ENCODE measurements around the gene RNF125. TPM values are rescaled to one million over a fixed set of nuclear protein-coding genes. Genes with fewer than 3 reads are reported as not detected.

The RNF125 gene
- total RNA-seq, 1 donor from 2014 or later, result 8.1 TPM

DNA sequence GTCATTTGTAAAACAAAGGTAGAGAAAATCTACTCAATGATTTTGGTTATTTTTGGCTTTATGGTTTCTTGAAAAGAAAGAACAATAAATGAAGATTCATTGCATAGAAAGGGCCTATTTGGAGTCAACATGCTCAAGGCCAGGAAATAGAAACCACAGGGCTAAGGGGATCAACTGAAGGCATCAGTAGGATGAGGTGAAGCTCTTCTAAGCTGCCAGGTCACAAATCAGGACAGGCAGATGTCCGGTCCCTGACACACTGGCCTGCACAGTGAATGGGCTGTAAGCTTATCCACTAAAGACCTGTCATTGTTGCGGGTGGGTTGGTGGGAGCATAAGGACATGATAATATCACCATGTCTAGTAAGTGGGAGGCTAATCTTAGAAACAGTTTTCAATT, 41.4 kb downstream of the RNF125 start:
- Histone ChIP-seq H3K36me3 (no peaks in the 10 kb centered on the region), H3K4me3 (no peak overlapping the region), H3K27ac (no peak overlapping the region), H3K27me3 (ENCODE audit: low read depth) (no peaks in the 10 kb centered on the region), H3K9me3 (no peaks in the 10 kb centered on the region), H3K4me1 (no peaks in the 10 kb centered on the region)
- ATAC-seq (no peak), DNase-seq (no peak)
- TF ChIP-seq, protein P1, sequence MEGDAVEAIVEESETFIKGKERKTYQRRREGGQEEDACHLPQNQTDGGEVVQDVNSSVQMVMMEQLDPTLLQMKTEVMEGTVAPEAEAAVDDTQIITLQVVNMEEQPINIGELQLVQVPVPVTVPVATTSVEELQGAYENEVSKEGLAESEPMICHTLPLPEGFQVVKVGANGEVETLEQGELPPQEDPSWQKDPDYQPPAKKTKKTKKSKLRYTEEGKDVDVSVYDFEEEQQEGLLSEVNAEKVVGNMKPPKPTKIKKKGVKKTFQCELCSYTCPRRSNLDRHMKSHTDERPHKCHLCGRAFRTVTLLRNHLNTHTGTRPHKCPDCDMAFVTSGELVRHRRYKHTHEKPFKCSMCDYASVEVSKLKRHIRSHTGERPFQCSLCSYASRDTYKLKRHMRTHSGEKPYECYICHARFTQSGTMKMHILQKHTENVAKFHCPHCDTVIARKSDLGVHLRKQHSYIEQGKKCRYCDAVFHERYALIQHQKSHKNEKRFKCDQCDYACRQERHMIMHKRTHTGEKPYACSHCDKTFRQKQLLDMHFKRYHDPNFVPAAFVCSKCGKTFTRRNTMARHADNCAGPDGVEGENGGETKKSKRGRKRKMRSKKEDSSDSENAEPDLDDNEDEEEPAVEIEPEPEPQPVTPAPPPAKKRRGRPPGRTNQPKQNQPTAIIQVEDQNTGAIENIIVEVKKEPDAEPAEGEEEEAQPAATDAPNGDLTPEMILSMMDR (IDR thresholded peaks at IDR 0.05), result no peak
- intact Hi-C loops (cut with DNase I), result no loop called here

DNA sequence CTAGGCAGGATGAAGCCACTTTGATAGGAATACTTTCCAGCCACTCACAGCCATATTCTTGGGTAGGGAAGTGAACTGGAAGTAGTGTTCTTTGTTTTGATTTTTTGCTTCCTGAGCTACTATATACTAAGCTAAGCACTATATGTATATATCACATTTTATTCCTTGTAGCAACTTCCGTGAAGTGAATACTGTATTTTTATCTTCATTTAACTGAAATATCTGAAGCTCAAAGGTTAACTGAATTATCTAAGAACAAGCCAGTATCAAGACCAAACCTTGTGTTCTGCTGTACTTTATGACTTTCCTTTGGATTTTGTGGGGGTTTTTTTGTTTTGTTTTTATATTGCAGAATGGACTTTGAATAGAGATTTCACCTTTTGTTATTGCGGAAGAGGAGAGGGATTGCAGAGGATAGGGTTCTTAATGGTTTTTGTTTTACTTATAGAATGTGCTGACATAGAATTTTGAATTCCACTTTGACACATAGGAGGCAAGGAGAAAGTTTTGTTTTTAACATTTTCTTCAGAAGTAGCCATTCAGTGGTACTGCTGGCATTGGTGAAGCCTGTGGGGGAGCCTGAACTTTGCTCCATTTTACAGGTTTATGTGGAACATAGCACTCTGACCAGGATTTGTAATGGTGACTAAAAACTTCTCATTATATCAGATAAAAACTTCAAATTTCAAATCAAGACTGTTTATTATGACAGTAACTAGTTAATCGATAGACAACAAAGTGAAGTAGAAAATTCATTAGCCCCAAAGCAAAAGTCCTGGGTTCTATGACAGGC, 48.9 kb downstream of the RNF125 start:
- no peaks in the 10 kb centered on the region for H3K9me3 ChIP-seq
- no peaks in the 10 kb centered on the region for H3K27me3 ChIP-seq (ENCODE audit: low read depth)
- TF ChIP-seq, protein P1 (IDR thresholded peaks at IDR 0.05), result no peak
- H3K36me3 ChIP-seq, result no peaks in the 10 kb centered on the region
- H3K27ac ChIP-seq, result no peak overlapping the region
- no peak overlapping the region for H3K4me3 ChIP-seq
- H3K4me1 ChIP-seq, result no peaks in the 10 kb centered on the region
- DNase-seq, result no peak
- ATAC-seq, result no peak
- intact Hi-C loops (cut with DNase I), result no loop called here

DNA sequence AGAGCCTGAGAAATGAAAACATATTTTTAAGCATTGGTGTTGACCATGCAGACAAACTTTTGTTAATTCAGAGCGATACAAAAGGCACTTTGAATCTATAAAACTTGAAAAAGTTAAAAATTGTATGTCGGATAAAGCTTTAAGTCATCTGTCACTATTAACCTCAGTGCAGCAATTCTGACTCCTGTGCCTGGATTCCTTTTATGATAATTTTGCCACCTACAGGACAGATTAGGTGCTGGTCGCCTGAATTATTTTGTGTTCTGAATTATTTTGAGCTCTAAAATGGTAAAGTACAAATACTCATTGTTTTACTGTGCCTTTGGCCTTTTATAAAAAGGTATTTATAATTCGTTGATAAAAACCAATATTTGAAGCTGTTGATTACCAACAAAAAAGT, 53.7 kb downstream of the RNF125 start:
- H3K9me3 ChIP-seq, result no peaks in the 10 kb centered on the region
- H3K4me3 ChIP-seq, result no peak overlapping the region
- TF ChIP-seq, protein P1 (IDR thresholded peaks at IDR 0.05), result peak; percentile 40
- no peak for DNase-seq
- peak in 1 of 2 donors; percentile 46 for ATAC-seq
- no peaks in the 10 kb centered on the region for H3K4me1 ChIP-seq
- intact Hi-C loops (cut with DNase I), result no loop called here
- no peaks in the 10 kb centered on the region for H3K36me3 ChIP-seq
- H3K27ac ChIP-seq, result no peak overlapping the region
- H3K27me3 ChIP-seq (ENCODE audit: low read depth), result no peaks in the 10 kb centered on the region

DNA sequence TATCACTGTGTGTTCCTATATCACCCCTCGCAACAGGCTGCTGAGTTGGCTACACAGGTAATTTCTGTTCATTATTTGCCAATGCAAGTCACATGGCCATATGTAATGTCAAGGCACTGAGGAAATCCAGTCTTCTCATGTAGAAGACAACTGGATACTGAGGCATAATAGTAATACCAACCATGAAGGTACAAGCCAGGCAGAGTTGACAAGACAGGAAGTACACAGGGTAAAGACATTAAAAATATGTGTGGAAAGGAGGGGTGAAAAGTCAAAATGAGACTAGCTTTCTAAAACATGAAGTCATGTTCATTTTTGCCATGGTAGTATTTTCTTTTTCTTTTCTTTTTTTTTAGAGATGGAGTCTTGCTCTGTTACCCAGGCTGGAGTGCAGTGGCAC, 55.6 kb downstream of the RNF125 start:
- no peak overlapping the region for H3K4me3 ChIP-seq

DNA sequence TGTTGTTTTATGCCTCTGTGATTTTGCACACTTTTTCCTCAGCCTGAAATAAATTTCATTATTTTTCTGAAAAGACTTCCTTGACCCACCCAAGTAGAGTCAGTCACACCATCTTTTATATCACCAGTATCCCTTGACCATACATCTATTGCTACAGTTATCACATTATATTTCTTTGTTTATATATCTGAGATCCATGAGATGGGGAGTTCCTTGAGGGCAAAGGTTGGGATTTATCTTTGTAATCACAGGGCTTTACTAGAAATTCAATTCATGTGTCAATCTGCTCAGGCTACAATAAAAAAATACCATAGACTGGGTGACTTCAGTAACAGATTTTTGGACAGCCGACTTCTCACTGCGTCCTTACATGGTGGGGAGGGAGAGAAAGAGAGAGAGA, 60.2 kb downstream of the RNF125 start:
- TF ChIP-seq, protein P1 (IDR thresholded peaks at IDR 0.05), result no peak
- DNase-seq (no peak), ATAC-seq (no peak)
- Histone ChIP-seq H3K27me3 (ENCODE audit: low read depth) (no peaks in the 10 kb centered on the region), H3K27ac (no peak overlapping the region), H3K36me3 (no peaks in the 10 kb centered on the region), H3K9me3 (no peaks in the 10 kb centered on the region), H3K4me1 (peaks cover 4% of the 10 kb centered on the region), H3K4me3 (no peak overlapping the region)
- intact Hi-C loops (cut with DNase I), result no loop called here

More for the DNA sequence above, 55.6 kb downstream of the RNF125 start:
- ATAC-seq (no peak), DNase-seq (no peak)
- no peaks in the 10 kb centered on the region for H3K4me1 ChIP-seq
- intact Hi-C loops (cut with DNase I), result no loop called here
- H3K36me3 ChIP-seq, result no peaks in the 10 kb centered on the region
- no peaks in the 10 kb centered on the region for H3K27me3 ChIP-seq (ENCODE audit: low read depth)
- no peak overlapping the region for H3K27ac ChIP-seq
- TF ChIP-seq, protein P1 (IDR thresholded peaks at IDR 0.05), result no peak
- H3K9me3 ChIP-seq, result no peaks in the 10 kb centered on the region

Data from lower lobe of right lung (tissue), 2 donors.